Upper lobe of left lung (tissue), 6 donors: ENCODE measurements around the gene UBE4A. TPM values are rescaled to one million over a fixed set of nuclear protein-coding genes. Genes with fewer than 3 reads are reported as not detected.

Source experiments
- ATAC-seq, 2 donors: fragments of 200-7000 bp; cut with Tn5 transposase; one replicate each; pipeline ENCODE4 v1.9.1; 2022; ENCODE audit warnings: mild to moderate bottlenecking in 2 of 2, moderate library complexity in 2 of 2; ENCODE audit not compliant: low FRiP score in 2 of 2
- DNase-seq, 2 donors: peaks; one replicate each; pipeline ENCODE4 v3.0.0-alpha.2; 2019 to 2020
- H3K27ac ChIP-seq, 4 donors: fragments of 200-600 bp; sonication (generic); one replicate each; pipeline ENCODE4 v1.5.1; 2016 to 2019
- H3K27me3 ChIP-seq, 4 donors: fragments of 200-600 bp; sonication (generic); one replicate each; pipeline ENCODE4 v1.5.1; 2017 to 2019
- H3K36me3 ChIP-seq, 4 donors: fragments of 200-600 bp; sonication (generic); one replicate each; pipeline ENCODE4 v1.5.1; 2016 to 2019
- H3K4me1 ChIP-seq, 4 donors: fragments of 200-600 bp; sonication (generic); one replicate each; pipeline ENCODE4 v1.5.1; 2018 to 2019
- H3K4me3 ChIP-seq, 4 donors: fragments of 200-600 bp; sonication (generic); one replicate each; pipeline ENCODE4 v1.5.1; 2017 to 2019; ENCODE audit warnings: mild to moderate bottlenecking in 2 of 4, moderate library complexity in 1 of 4
- H3K9me3 ChIP-seq, 4 donors: fragments of 200-600 bp; sonication (generic); one replicate each; pipeline ENCODE4 v1.5.1; 2018 to 2019
- EP300 ChIP-seq, 4 donors: sonication (generic); formaldehyde crosslinking; IDR thresholded peaks; one replicate each; pipeline ENCODE4 v1.5.1; 2017; ENCODE audit warnings: antibody characterized with exemption in 4 of 4, control low read depth in 2 of 4
- POLR2A ChIP-seq, 4 donors: fragments of 450-650 bp; IDR thresholded peaks; one replicate each; pipeline ENCODE4 v1.5.1; 2016 to 2017; ENCODE audit warnings: antibody characterized with exemption in 4 of 4, mild to moderate bottlenecking in 2 of 4
- POLR2AphosphoS5 ChIP-seq, 2 donors: sonication (generic); formaldehyde crosslinking; IDR thresholded peaks; one replicate each; pipeline ENCODE4 v1.5.1; 2017; ENCODE audit warnings: antibody characterized with exemption in 2 of 2
- WGBS, 2 donors: methylation state at CpG; one replicate each; pipeline ENCODE4 v1.1.5; 2017 to 2018; 5-methylcytosine and 5-hydroxymethylcytosine counted together
- total RNA-seq, 6 donors: library from RNA; depleted of rRNA in 4 of 6; stranded (reverse); fragments of >200 nt in 4 of 6; gene quantifications; one replicate each; pipeline versions ENCODE4 v1.1.0 to v1.2.1, GENCODE V29; 2016 to 2021
- TF ChIP-seq, protein P1 (sequence below), 6 experiments: fragments of 450-650 bp in 4 of 6; fragments of 200-600 bp in 2 of 6; sonication (generic) in 2 of 6; IDR thresholded peaks; one replicate each; pipeline ENCODE4 v1.5.1; 2016 to 2019; ENCODE audit warnings: antibody characterized with exemption in 6 of 6
- donor health status: DM: no; HTN: no; CAD: no; lungs with moderate emphysema.
- donor health status: DM: no; HTN: yes; CAD: no; lungs with severe emphysema.

Gene UBE4A
- total RNA-seq, 6 donors from 2014 or later = 22.5 to 49.2 (median 38.2) TPM

GRCh38 chr11:118410055-118410745, 50.8 kb downstream of the UBE4A start:
- DNase-seq (no peak), ATAC-seq (no peak)
- Histone ChIP-seq H3K36me3 (peaks cover 0 to 54% (median 31%) of the 10 kb centered on the region in 4 donors), H3K27me3 (no peaks in the 10 kb centered on the region), H3K27ac (no peak overlapping the region), H3K4me1 (no peaks in the 10 kb centered on the region), H3K4me3 (no peak overlapping the region), H3K9me3 (no peaks in the 10 kb centered on the region)
- WGBS, 2 donors = 65 to 69% methylated on average over 7 of the region's 7 CpGs
- no peak for TF ChIP-seq POLR2A (IDR thresholded peaks at IDR 0.05)
- TF ChIP-seq EP300 (IDR thresholded peaks at IDR 0.05) = no peak
- TF ChIP-seq, protein P1, sequence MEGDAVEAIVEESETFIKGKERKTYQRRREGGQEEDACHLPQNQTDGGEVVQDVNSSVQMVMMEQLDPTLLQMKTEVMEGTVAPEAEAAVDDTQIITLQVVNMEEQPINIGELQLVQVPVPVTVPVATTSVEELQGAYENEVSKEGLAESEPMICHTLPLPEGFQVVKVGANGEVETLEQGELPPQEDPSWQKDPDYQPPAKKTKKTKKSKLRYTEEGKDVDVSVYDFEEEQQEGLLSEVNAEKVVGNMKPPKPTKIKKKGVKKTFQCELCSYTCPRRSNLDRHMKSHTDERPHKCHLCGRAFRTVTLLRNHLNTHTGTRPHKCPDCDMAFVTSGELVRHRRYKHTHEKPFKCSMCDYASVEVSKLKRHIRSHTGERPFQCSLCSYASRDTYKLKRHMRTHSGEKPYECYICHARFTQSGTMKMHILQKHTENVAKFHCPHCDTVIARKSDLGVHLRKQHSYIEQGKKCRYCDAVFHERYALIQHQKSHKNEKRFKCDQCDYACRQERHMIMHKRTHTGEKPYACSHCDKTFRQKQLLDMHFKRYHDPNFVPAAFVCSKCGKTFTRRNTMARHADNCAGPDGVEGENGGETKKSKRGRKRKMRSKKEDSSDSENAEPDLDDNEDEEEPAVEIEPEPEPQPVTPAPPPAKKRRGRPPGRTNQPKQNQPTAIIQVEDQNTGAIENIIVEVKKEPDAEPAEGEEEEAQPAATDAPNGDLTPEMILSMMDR (IDR thresholded peaks at IDR 0.05) = no peak
- no peak for TF ChIP-seq POLR2AphosphoS5 (IDR thresholded peaks at IDR 0.05)

GRCh38 chr11:118411530-118411929, 52.1 kb downstream of the UBE4A start:
- WGBS, 2 donors = 86 to 97% methylated on average over 4 of the region's 4 CpGs
- H3K4me3 ChIP-seq = no peak overlapping the region
- ATAC-seq = no peak

DNA sequence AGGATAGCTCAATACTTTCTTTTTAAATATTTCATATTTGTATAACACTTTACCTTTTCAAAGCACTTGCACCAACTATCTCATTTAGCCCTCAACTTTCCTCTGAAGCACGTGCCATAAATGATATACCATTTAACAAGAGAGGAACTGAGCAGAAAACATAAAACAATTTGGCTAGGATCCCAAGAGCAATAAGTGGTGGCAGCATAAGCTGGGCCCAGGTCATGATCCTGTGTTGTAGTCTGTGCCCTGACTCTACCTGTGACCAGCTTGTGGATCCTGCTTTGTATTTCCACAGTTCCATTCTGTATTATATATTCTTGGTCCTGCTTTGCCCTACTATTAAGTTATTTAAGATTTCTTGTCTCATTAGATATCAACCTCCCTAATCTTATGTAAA, 53.5 kb downstream of the UBE4A start:
- no peak for TF ChIP-seq EP300 (IDR thresholded peaks at IDR 0.05)
- TF ChIP-seq POLR2AphosphoS5 (IDR thresholded peaks at IDR 0.05) = no peak
- TF ChIP-seq, protein P1 (IDR thresholded peaks at IDR 0.05) = no peak
- TF ChIP-seq POLR2A (IDR thresholded peaks at IDR 0.05) = no peak
- no peak for DNase-seq
- 63 to 73% methylated on average over 1 of the region's 1 CpG for WGBS, 2 donors
- ATAC-seq = no peak
- no peak overlapping the region for H3K27ac ChIP-seq
- no peaks in the 10 kb centered on the region for H3K27me3 ChIP-seq
- H3K4me3 ChIP-seq = no peak overlapping the region
- peaks cover 0 to 5% (median 0%) of the 10 kb centered on the region in 4 donors for H3K4me1 ChIP-seq
- peaks cover 0 to 29% (median 15%) of the 10 kb centered on the region in 4 donors for H3K36me3 ChIP-seq
- no peaks in the 10 kb centered on the region for H3K9me3 ChIP-seq

More at GRCh38 chr11:118411530-118411929, 52.1 kb downstream of the UBE4A start:
- DNase-seq = no peak
- no peak overlapping the region for H3K27ac ChIP-seq
- TF ChIP-seq, protein P1 (IDR thresholded peaks at IDR 0.05) = no peak
- TF ChIP-seq EP300 (IDR thresholded peaks at IDR 0.05) (no peak), POLR2A (IDR thresholded peaks at IDR 0.05) (no peak), POLR2AphosphoS5 (IDR thresholded peaks at IDR 0.05) (no peak)
- no peaks in the 10 kb centered on the region for H3K27me3 ChIP-seq
- H3K9me3 ChIP-seq = no peaks in the 10 kb centered on the region
- peaks cover 0 to 43% (median 28%) of the 10 kb centered on the region in 4 donors for H3K36me3 ChIP-seq
- peaks cover 0 to 5% (median 0%) of the 10 kb centered on the region in 4 donors for H3K4me1 ChIP-seq

DNA sequence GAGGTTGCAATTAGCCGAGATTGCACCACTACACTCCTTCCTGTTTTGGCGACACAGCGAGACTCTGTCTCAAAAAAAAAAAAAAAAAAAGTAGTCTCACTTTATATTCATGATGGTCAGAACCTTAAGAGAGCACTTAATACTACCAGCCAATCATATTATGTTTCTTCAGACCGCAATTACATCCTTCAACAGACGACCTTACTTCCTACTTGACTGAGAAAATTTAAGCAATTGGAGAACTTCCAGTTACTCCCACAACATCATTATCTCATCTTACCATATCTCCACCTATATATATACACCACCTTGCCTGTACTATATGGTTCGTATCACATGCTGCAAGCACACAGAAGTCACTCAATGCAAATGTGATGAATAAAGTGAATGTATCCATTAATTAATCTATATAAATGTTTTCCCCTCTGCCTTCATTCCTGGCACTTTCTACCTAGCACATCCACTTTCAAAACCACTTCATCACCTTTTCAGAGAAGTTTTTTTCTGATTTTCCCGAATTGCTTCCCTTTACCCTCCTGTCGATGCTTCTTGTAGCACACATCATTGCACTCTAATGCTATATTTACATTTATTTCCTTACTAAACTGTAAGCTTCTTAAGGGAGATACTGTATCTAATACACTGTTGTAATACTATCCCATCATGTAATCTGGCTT, 55.8 kb downstream of the UBE4A start:
- H3K9me3 ChIP-seq = no peaks in the 10 kb centered on the region
- no peaks in the 10 kb centered on the region for H3K27me3 ChIP-seq
- DNase-seq (no peak), ATAC-seq (no peak)
- peaks cover 0 to 9% (median 4%) of the 10 kb centered on the region in 4 donors for H3K36me3 ChIP-seq
- H3K4me1 ChIP-seq = peaks cover 0 to 5% (median 0%) of the 10 kb centered on the region in 4 donors
- no peak overlapping the region for H3K4me3 ChIP-seq
- 55 to 76% methylated on average over 8 of the region's 8 CpGs for WGBS, 2 donors
- TF ChIP-seq, protein P1 (IDR thresholded peaks at IDR 0.05) = no peak
- TF ChIP-seq EP300 (IDR thresholded peaks at IDR 0.05) (no peak), POLR2A (IDR thresholded peaks at IDR 0.05) (no peak), POLR2AphosphoS5 (IDR thresholded peaks at IDR 0.05) (no peak)
- no peak overlapping the region for H3K27ac ChIP-seq
